H9 (cell line): ENCODE results near the gene MUC5B. TPM values are rescaled to one million over a fixed set of nuclear protein-coding genes. Genes with fewer than 3 reads are reported as not detected.

Experiments used
- DNase-seq: peaks from one replicate; pipeline ENCODE4 v3.0.0-alpha.2; 2017
- H2AFZ ChIP-seq: one replicate; pipeline ENCODE4 v1.6.1; 2013; ENCODE audit warnings: mild to moderate bottlenecking, low read length, control low read depth, moderate library complexity
- H2AK5ac ChIP-seq: 2 replicates; pipeline ENCODE4 v1.6.1; 2013; ENCODE audit warnings: low read length, control low read depth, mixed read lengths; ENCODE audit not compliant: insufficient read length
- H2BK120ac ChIP-seq: one replicate; pipeline ENCODE4 v1.6.1; 2013; ENCODE audit warnings: low read depth, mild to moderate bottlenecking, low read length, control low read depth, inconsistent platforms; ENCODE audit not compliant: poor library complexity, severe bottlenecking
- H2BK12ac ChIP-seq: 2 replicates; pipeline ENCODE4 v1.6.1; 2013; ENCODE audit warnings: low read length, control low read depth, mixed read lengths, low read depth; ENCODE audit not compliant: insufficient read length
- H2BK15ac ChIP-seq: 2 replicates; pipeline ENCODE4 v1.6.1; 2013; ENCODE audit warnings: low read depth, low read length, control low read depth
- H2BK20ac ChIP-seq: one replicate; pipeline ENCODE4 v1.6.1; 2013; ENCODE audit warnings: low read depth, mild to moderate bottlenecking, low read length, control low read depth, inconsistent platforms; ENCODE audit not compliant: poor library complexity, severe bottlenecking
- H2BK5ac ChIP-seq: 2 replicates; pipeline ENCODE4 v1.6.1; 2013; ENCODE audit warnings: low read length, control low read depth, mixed read lengths; ENCODE audit not compliant: insufficient read length
- H3K14ac ChIP-seq: 2 replicates; pipeline ENCODE4 v1.6.1; 2013; ENCODE audit warnings: low read length, control low read depth; ENCODE audit not compliant: insufficient read depth
- H3K18ac ChIP-seq: 2 replicates; pipeline ENCODE4 v1.6.1; 2013; ENCODE audit warnings: low read depth, mild to moderate bottlenecking, mixed read lengths, low read length, control low read depth; ENCODE audit not compliant: insufficient read length
- H3K23ac ChIP-seq: 2 replicates; pipeline ENCODE4 v1.6.1; 2013; ENCODE audit warnings: low read length, control low read depth, mixed read lengths, low read depth; ENCODE audit not compliant: insufficient read length
- H3K23me2 ChIP-seq: 2 replicates; pipeline ENCODE4 v1.6.1; 2013; ENCODE audit warnings: low read depth, mild to moderate bottlenecking, mixed read lengths, low read length, control low read depth; ENCODE audit not compliant: insufficient read length, poor library complexity, severe bottlenecking
- H3K27ac ChIP-seq: 2 replicates; pipeline ENCODE4 v1.5.1; 2013; ENCODE audit warnings: low read length, control low read depth, mixed read lengths, low read depth; ENCODE audit not compliant: insufficient read length
- H3K27me3 ChIP-seq: 2 replicates; pipeline ENCODE4 v1.6.1; 2013; ENCODE audit warnings: low read length, control low read depth, inconsistent platforms; ENCODE audit not compliant: insufficient read depth
- H3K4ac ChIP-seq: 2 replicates; pipeline ENCODE4 v1.6.1; 2013; ENCODE audit warnings: low read depth, mild to moderate bottlenecking, control low read depth, inconsistent platforms, low read length, moderate library complexity
- H3K4me1 ChIP-seq: 2 replicates; pipeline ENCODE4 v1.6.1; 2013; ENCODE audit warnings: low read length, control low read depth, inconsistent platforms; ENCODE audit not compliant: insufficient read depth
- H3K4me2 ChIP-seq: 2 replicates; pipeline ENCODE4 v1.6.1; 2013; ENCODE audit warnings: low read length, control low read depth, mixed read lengths; ENCODE audit not compliant: insufficient read length, insufficient read depth
- H3K56ac ChIP-seq: 2 replicates; pipeline ENCODE4 v1.6.1; 2013; ENCODE audit warnings: low read depth, mild to moderate bottlenecking, mixed read lengths, low read length, control low read depth; ENCODE audit not compliant: insufficient read length
- H3K79me1 ChIP-seq: 2 replicates; pipeline ENCODE4 v1.6.1; 2013; ENCODE audit warnings: low read depth, mild to moderate bottlenecking, moderate library complexity, low read length, control low read depth, inconsistent platforms; ENCODE audit not compliant: insufficient read depth, poor library complexity, severe bottlenecking
- H3K79me2 ChIP-seq: 2 replicates; pipeline ENCODE4 v1.6.1; 2013; ENCODE audit warnings: low read length, control low read depth, inconsistent platforms; ENCODE audit not compliant: insufficient read depth
- H3K9ac ChIP-seq: 2 replicates; pipeline ENCODE4 v1.6.1; 2013; ENCODE audit warnings: low read length, control low read depth, mixed read lengths; ENCODE audit not compliant: insufficient read length; ENCODE audit errors: extremely low read depth
- H3K9me3 ChIP-seq: one replicate; pipeline ENCODE4 v1.6.1; 2013; ENCODE audit warnings: low read depth, low read length, inconsistent platforms; ENCODE audit not compliant: control insufficient read depth
- H3T11ph ChIP-seq: one replicate; pipeline ENCODE4 v1.6.1; 2013; ENCODE audit warnings: mild to moderate bottlenecking, low read length, control low read depth, inconsistent platforms
- H4K20me1 ChIP-seq: one replicate; pipeline ENCODE4 v1.6.1; 2013; ENCODE audit not compliant: control insufficient read depth, insufficient read length, insufficient read depth
- H4K5ac ChIP-seq: 2 replicates; pipeline ENCODE4 v1.6.1; 2013; ENCODE audit warnings: low read depth, mild to moderate bottlenecking, mixed read lengths, low read length, control low read depth; ENCODE audit not compliant: insufficient read length
- H4K8ac ChIP-seq: replicated peaks from 2 replicates; pipeline ENCODE4 v1.6.1; 2013; ENCODE audit warnings: low read length, control low read depth, mixed read lengths, low read depth; ENCODE audit not compliant: insufficient read length
- H4K91ac ChIP-seq: 2 replicates; pipeline ENCODE4 v1.6.1; 2013; ENCODE audit warnings: low read depth, mild to moderate bottlenecking, moderate library complexity, mixed read lengths, low read length, control low read depth; ENCODE audit not compliant: insufficient read length
- H3K27ac Mint-ChIP-seq, 3 experiments: 2 replicates in 2 of 3; 3 replicates in 1 of 3; pipeline ENCODE4 v1.8.0; 2020 to 2021; ENCODE audit warnings: mixed read lengths in 3 of 3, mild to moderate bottlenecking in 1 of 3, moderate library complexity in 1 of 3
- H3K27me3 Mint-ChIP-seq: 2 replicates; pipeline ENCODE4 v1.8.0; 2021; ENCODE audit warnings: low read depth, mild to moderate bottlenecking, moderate library complexity, mixed read lengths
- H3K36me3 Mint-ChIP-seq, 3 experiments: 2 replicates in 2 of 3; 3 replicates in 1 of 3; pipeline ENCODE4 v1.8.0; 2020 to 2021; ENCODE audit warnings: low read depth in 3 of 3, mixed read lengths in 3 of 3; ENCODE audit not compliant: insufficient read depth in 1 of 3
- H3K4me1 Mint-ChIP-seq, 2 experiments: 2 replicates each; pipeline ENCODE4 v1.8.0; 2020; ENCODE audit warnings: mixed read lengths in 2 of 2
- H3K4me3 Mint-ChIP-seq, 2 experiments: 2 replicates in 1 of 2; 3 replicates in 1 of 2; pipeline ENCODE4 v1.8.0; 2020 to 2021; ENCODE audit warnings: mild to moderate bottlenecking in 2 of 2, mixed read lengths in 2 of 2, moderate library complexity in 1 of 2
- H3K9me3 Mint-ChIP-seq, 2 experiments: 2 replicates in 1 of 2; 3 replicates in 1 of 2; pipeline ENCODE4 v1.8.0; 2020; ENCODE audit warnings: mild to moderate bottlenecking in 2 of 2, mixed read lengths in 2 of 2, moderate library complexity in 1 of 2
- WGBS: extraction: QIAGEN DNeasy Blood & Tissue Kit; methylation state at CpG from one replicate; pipeline ENCODE4 v1.1.7; 2013; ENCODE audit warnings: missing lambda C conversion rate, low lambda C conversion rate, mixed read lengths; ENCODE audit not compliant: insufficient read length; ENCODE audit errors: extremely low coverage; 5-methylcytosine and 5-hydroxymethylcytosine counted together
- total RNA-seq: library from RNA; stranded (reverse); gene quantifications from 2 replicates; pipeline ENCODE4 v1.2.1, GENCODE V29; 2021
- TF ChIP-seq, protein P1 (sequence below): fragments of 200-600 bp; sonication (generic); conservative IDR thresholded peaks from 3 replicates; pipeline ENCODE4 v1.8.0; 2021; ENCODE audit warnings: antibody characterized with exemption, mild to moderate bottlenecking

The MUC5B gene
- total RNA-seq, 1 experiment from 2014 or later = not detected

GRCh38 chr11:1307998-1308742 lies 85.3 kb downstream of the MUC5B start:
- H2AK5ac ChIP-seq = no peak overlapping the region
- H3K27ac ChIP-seq = no peak overlapping the region
- 0 out of 7 replicates have a peak overlapping the region, but pooled peaks of 1 of the 3 experiments have one; percentile 55 for H3K27ac Mint-ChIP-seq
- no peak overlapping the region for H3K9ac ChIP-seq
- no peaks in the 10 kb centered on the region for H3K4me1 ChIP-seq
- H3K9me3 ChIP-seq = no peaks in the 10 kb centered on the region
- peaks cover 13 to 20% of the 10 kb centered on the region in 2 experiments for H3K4me1 Mint-ChIP-seq
- H3K27me3 ChIP-seq = no peaks in the 10 kb centered on the region
- H3K56ac ChIP-seq = no peak overlapping the region
- no peak overlapping the region for H3K14ac ChIP-seq
- H2BK20ac ChIP-seq = no peak overlapping the region
- H2BK15ac ChIP-seq = no peak overlapping the region
- H3K9me3 Mint-ChIP-seq = peaks cover 12 to 22% of the 10 kb centered on the region in 2 experiments
- H3T11ph ChIP-seq = no peak overlapping the region
- H3K36me3 Mint-ChIP-seq = peaks cover 2 to 12% (median 12%) of the 10 kb centered on the region in 3 experiments; a peak in 5 of 7 replicates
- no peak overlapping the region for H4K5ac ChIP-seq
- no CpG with 5 or more reads among the region's 21 CpGs for WGBS
- no peak for DNase-seq
- peak overlapping the region; percentile 60 to 79 for H3K4me3 Mint-ChIP-seq
- H2BK120ac ChIP-seq = no peak overlapping the region
- H3K23ac ChIP-seq = no peak overlapping the region
- no peaks in the 10 kb centered on the region for H4K20me1 ChIP-seq
- no peaks in the 10 kb centered on the region; the same call in 1 of the 2 replicates for H3K79me2 ChIP-seq
- no peak overlapping the region for H4K8ac ChIP-seq
- TF ChIP-seq, protein P1, sequence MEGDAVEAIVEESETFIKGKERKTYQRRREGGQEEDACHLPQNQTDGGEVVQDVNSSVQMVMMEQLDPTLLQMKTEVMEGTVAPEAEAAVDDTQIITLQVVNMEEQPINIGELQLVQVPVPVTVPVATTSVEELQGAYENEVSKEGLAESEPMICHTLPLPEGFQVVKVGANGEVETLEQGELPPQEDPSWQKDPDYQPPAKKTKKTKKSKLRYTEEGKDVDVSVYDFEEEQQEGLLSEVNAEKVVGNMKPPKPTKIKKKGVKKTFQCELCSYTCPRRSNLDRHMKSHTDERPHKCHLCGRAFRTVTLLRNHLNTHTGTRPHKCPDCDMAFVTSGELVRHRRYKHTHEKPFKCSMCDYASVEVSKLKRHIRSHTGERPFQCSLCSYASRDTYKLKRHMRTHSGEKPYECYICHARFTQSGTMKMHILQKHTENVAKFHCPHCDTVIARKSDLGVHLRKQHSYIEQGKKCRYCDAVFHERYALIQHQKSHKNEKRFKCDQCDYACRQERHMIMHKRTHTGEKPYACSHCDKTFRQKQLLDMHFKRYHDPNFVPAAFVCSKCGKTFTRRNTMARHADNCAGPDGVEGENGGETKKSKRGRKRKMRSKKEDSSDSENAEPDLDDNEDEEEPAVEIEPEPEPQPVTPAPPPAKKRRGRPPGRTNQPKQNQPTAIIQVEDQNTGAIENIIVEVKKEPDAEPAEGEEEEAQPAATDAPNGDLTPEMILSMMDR = no peak
- no peak overlapping the region for H2BK12ac ChIP-seq
- H3K27me3 Mint-ChIP-seq = peaks cover 25% of the 10 kb centered on the region
- H3K4me2 ChIP-seq = no peak overlapping the region
- H3K18ac ChIP-seq = no peak overlapping the region
- H3K79me1 ChIP-seq = peaks cover 3% of the 10 kb centered on the region
- H2AFZ ChIP-seq = no peak overlapping the region
- no peak overlapping the region for H4K91ac ChIP-seq
- H3K4ac ChIP-seq = no peak overlapping the region
- no peak overlapping the region for H2BK5ac ChIP-seq
- peaks cover 6% of the 10 kb centered on the region for H3K23me2 ChIP-seq
